Adrenal gland (tissue), 5 donors: ENCODE results near the gene EMCN.

Experiments
- CTCF ChIP-seq, 6 experiments: fragments of 450-650 bp in 4 of 6; fragments of 200-600 bp in 2 of 6; sonication (generic) in 1 of 6; IDR thresholded peaks; 1 replicate in 5 of 6; 2 replicates in 1 of 6; pipeline versions ENCODE4 v1.5.1 to v1.8.0; 2016 to 2021; ENCODE audit warnings: antibody characterized with exemption in 6 of 6, mild to moderate bottlenecking in 2 of 6, moderate library complexity in 1 of 6
- POLR2A ChIP-seq, 2 donors: fragments of 450-650 bp; IDR thresholded peaks; one replicate each; pipeline ENCODE4 v1.6.1; 2017; ENCODE audit warnings: antibody characterized with exemption in 2 of 2, mild to moderate bottlenecking in 2 of 2, moderate library complexity in 1 of 2
- donor health status: DM: no; HTN: no; CAD: no.

GRCh38 chr4:100461807-100462605, 55.8 kb downstream of the EMCN start:
- TF ChIP-seq POLR2A (IDR thresholded peaks at IDR 0.05) (no peak), CTCF (IDR thresholded peaks at IDR 0.05) (no peak)
